HepG2 (cell line): Measurements from ENCODE around the gene MCC.

ENCODE experiments used
- JUNB ChIP-seq: sonication (generic); formaldehyde crosslinking; IDR thresholded peaks from 2 replicates; pipeline ENCODE4 v1.8.0; 2022; ENCODE audit warnings: missing genetic modification reagents, mild to moderate bottlenecking, borderline replicate concordance
- PAF1 ChIP-seq: IDR thresholded peaks from 2 replicates; pipeline ENCODE4 v1.6.1; 2016; ENCODE audit warnings: missing genetic modification reagents, missing compliant biosample characterization
- PRPF4 ChIP-seq: fragments of 200-400 bp; formaldehyde crosslinking; IDR thresholded peaks from 2 replicates; pipeline ENCODE4 v1.6.1; 2016; ENCODE audit warnings: low read length, low read depth; ENCODE audit not compliant: poor library complexity, severe bottlenecking
- TP53 ChIP-seq: sonication (generic); formaldehyde crosslinking; conservative IDR thresholded peaks from 2 replicates; pipeline ENCODE4 v1.4.0; 2020; ENCODE audit warnings: missing genetic modification reagents
- ZBTB7A ChIP-seq: sonication (generic); formaldehyde crosslinking; IDR thresholded peaks from 2 replicates; pipeline ENCODE4 v1.8.0; 2022; ENCODE audit warnings: mild to moderate bottlenecking, missing genetic modification reagents
- ZMYM3 ChIP-seq: sonication (generic); formaldehyde crosslinking; IDR thresholded peaks from 2 replicates; pipeline ENCODE4 v1.5.1; 2020; ENCODE audit warnings: mild to moderate bottlenecking, missing genetic modification reagents
- ZNF225 ChIP-seq: sonication (generic); formaldehyde crosslinking; IDR thresholded peaks from 2 replicates; pipeline ENCODE4 v1.4.0; 2020; ENCODE audit warnings: mild to moderate bottlenecking, missing genetic modification reagents
- ZNF256 ChIP-seq: sonication (generic); formaldehyde crosslinking; conservative IDR thresholded peaks from 2 replicates; pipeline ENCODE4 v1.4.0; 2020; ENCODE audit warnings: missing genetic modification reagents
- ZNF263 ChIP-seq: sonication (generic); formaldehyde crosslinking; IDR thresholded peaks from 2 replicates; pipeline ENCODE4 v1.4.0; 2020; ENCODE audit warnings: missing genetic modification reagents
- TF ChIP-seq, protein P1 (sequence below): sonication (generic); formaldehyde crosslinking; IDR thresholded peaks from 2 replicates; pipeline ENCODE4 v1.5.0; 2020; ENCODE audit warnings: mild to moderate bottlenecking, missing genetic modification reagents, moderate library complexity

DNA sequence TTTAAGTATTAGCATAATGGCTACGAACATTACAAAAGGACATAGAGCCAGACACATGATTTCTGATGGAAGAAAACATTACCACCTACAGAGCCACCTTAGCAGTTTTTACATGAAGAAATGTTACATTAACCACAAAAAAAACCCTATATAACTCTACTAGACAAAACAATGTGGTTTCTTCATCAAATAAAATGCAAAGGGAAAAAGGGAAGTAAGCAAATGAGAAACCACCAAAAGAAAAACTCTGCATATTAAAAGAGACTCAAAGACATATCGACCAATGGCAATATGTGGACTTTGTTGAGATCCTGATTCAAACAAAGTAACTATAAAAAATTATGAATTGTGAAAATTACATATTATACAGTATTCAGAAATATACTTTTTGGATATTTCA is 186.1 kb downstream of the MCC start:
- TF ChIP-seq ZMYM3, result no peak
- TF ChIP-seq ZNF263 (CRISPR knock-in tag), result no peak
- no peak for TF ChIP-seq ZNF256 (CRISPR knock-in tag)
- TF ChIP-seq, protein P1, sequence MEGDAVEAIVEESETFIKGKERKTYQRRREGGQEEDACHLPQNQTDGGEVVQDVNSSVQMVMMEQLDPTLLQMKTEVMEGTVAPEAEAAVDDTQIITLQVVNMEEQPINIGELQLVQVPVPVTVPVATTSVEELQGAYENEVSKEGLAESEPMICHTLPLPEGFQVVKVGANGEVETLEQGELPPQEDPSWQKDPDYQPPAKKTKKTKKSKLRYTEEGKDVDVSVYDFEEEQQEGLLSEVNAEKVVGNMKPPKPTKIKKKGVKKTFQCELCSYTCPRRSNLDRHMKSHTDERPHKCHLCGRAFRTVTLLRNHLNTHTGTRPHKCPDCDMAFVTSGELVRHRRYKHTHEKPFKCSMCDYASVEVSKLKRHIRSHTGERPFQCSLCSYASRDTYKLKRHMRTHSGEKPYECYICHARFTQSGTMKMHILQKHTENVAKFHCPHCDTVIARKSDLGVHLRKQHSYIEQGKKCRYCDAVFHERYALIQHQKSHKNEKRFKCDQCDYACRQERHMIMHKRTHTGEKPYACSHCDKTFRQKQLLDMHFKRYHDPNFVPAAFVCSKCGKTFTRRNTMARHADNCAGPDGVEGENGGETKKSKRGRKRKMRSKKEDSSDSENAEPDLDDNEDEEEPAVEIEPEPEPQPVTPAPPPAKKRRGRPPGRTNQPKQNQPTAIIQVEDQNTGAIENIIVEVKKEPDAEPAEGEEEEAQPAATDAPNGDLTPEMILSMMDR (CRISPR knock-in tag), result no peak
- no peak for TF ChIP-seq ZBTB7A (CRISPR knock-in tag)
- no peak for TF ChIP-seq PAF1 (CRISPR knock-in tag)
- no peak for TF ChIP-seq PRPF4
- TF ChIP-seq JUNB (CRISPR knock-in tag), result no peak
- no peak for TF ChIP-seq ZNF225 (CRISPR knock-in tag)
- TF ChIP-seq TP53 (CRISPR knock-in tag), result no peak
